Activated CD8-positive, alpha-beta memory T cell treated with anti-CD3 and anti-CD28 coated beads, Interleukin-2, amount 50 U/mL, for 1 hour (primary cell): ENCODE results near the gene APOC3.
"Not testable (repeated sequence)": the region's sequence is repeated elsewhere in the genome, so short reads cannot be mapped to it uniquely, and the experiment has no call there.

ENCODE experiments used
- DNase-seq: peaks from one replicate; pipeline ENCODE4 v3.0.0-alpha.2; 2020; ENCODE audit errors: extremely low read depth

Gene APOC3

GRCh38 chr11:116830184-116830912, 641 bp downstream of the APOC3 start:
- DNase-seq, result no peak

- no peak for DNase-seq
Observed at GRCh38 chr11:116831790-116832349, 2.2 kb downstream of the APOC3 start.

GRCh38 chr11:116832350-116833290, 2.9 kb downstream of the APOC3 start:
- DNase-seq, result no peak

DNA sequence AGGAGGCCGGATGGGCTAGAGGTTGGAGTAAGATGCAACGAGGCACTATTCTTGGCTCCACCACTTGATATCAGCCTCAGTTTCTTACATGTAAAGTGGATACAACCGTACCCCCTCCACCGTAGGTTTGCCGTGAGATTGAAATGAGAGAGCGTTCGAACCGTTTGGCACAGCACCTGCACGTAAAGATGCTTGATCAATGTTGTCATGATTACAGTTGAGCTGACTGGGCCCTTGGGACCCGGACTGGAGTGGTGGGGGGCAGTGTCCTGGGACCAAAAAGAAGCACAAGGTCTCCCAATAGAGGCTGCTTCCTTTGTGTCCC, 3.7 kb downstream of the APOC3 start:
- no peak for DNase-seq

DNA sequence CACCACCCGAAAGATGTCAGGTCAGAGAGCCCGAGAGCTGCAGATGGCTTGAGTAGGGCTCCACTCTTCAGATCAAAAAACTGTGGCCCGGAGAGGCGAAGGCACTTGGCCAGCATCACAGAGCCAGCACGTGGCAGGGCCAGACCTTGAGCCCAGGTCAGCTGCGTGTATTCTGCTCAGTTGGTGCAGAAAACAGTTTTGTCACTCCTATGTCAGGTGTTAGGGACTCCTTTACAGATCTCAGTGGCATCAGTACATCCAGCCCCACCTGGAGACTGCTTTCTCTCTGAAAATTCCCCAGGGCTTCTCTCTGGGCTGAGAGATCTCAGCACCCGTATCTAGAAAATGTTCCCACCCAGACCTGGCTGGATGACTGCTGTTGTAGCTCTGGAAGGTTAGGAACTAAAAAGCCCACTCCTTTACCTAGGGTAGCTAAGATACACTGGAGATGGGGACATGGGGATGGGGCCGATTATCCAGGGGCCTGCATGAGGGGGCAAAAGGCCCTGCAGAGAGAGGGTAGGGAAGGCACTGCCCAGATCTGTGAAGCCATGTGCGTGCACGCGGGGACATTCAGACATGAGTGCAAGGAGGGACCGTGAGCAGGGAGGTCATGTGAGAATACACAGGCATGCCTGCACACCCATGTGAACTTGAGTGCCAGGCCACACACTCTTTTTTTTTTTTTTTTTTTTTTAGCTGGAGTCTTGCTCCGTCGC, 4.3 kb downstream of the APOC3 start:
- no peak for DNase-seq

GRCh38 chr11:116834535-116835041, 4.9 kb downstream of the APOC3 start:
- not testable (repeated sequence) for DNase-seq

GRCh38 chr11:116835042-116835772, 5.5 kb downstream of the APOC3 start:
- DNase-seq, result no peak

GRCh38 chr11:116835791-116836631, 6.3 kb downstream of the APOC3 start:
- DNase-seq, result peak; percentile 57

DNA sequence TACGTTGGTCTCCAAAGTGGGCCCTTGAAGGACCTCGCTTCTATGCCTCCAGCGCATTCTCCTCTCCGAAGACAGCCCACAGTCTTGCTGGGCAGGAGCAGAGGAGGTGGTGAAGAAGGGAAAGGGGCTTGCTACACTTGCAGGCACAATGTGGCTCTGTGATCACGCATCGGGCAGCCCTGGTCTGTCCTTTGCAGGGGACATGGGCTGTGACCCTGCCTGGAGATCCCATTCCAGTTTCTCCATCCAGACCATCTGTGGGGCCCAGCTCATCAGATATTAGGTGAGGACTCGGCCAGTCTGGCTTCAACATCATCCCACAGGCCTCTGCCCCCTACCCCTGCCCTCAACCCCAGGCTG, 6.9 kb downstream of the APOC3 start:
- no peak for DNase-seq

DNA sequence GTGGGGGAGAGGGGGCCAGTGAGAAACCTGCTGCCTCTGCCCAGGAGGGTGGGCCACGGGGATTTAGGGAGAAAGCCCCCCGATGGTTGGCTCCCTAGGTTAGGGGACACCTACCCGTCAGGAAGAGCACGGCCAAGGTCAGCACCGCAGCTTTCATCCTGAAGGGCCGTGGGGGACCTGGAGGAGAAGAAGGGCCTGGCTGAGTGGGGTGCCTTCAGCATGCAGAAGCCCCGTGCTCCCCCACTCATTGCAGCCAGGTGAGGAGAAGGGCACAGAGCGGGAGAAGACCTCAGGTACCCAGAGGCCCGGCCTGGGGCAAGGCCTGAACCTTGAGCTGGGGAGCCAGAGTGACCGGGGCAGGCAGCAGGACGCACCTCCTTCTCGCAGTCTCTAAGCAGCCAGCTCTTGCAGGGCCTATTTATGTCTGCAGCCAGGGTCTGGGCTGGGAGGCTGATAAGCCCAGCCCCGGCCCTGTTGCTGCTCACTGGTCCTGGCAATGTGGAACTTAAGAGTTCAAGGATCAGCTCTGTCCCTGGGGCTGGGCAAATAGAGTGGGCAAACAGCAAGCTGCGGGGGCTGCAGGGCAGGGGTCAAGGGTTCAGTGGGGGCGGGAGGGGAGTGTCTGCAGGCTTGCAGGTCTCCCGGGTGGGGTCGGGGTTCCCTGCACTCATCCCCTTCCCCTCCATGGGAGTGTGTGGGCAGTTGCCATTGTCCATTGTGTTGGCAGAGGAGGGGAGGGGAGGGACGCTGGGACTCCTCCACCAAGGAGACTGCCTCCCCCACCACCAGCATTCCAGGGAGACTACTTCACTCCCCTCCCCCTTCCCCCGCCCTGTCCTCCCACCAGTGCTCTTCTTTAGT, 7.8 kb downstream of the APOC3 start, which contains the start of gene APOA1:
Gene APOA1 (minus strand): TSS at position 392 of the 861 bp plus-strand sequence. CDS start 235 bp downstream, at position 157.
- DNase-seq, result no peak

- DNase-seq, result no peak
Observed at GRCh38 chr11:116838321-116839084, 8.8 kb downstream of the APOC3 start.

GRCh38 chr11:116840224-116840745, 10.6 kb downstream of the APOC3 start:
- DNase-seq, result no peak

DNA sequence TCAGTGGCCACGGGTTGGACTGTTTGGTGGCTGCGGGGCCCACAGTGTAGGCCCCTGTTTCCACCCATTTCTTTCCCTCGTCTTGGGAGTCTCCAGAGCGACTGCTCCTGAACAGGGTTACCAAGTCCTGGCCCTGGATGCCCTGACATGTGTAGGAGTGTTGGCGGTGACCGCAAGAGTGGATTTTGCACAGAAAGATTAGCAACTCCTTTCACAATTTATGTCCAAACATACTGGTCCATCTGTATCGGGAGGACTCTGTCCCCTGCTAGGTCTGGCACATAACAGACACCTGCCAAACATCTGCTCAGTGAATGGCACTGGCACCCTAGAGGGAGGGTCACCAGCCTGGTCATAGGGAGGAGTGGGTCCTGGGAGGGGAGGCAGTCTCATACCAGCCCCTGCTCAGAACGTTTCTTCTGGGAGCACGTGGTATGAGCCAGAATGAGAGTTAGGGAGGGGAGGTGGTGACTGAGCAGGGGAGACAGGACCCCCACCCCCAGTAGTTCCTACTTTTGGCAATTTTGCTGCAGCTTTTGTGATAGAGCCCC, 11.1 kb downstream of the APOC3 start:
- no peak for DNase-seq

DNA sequence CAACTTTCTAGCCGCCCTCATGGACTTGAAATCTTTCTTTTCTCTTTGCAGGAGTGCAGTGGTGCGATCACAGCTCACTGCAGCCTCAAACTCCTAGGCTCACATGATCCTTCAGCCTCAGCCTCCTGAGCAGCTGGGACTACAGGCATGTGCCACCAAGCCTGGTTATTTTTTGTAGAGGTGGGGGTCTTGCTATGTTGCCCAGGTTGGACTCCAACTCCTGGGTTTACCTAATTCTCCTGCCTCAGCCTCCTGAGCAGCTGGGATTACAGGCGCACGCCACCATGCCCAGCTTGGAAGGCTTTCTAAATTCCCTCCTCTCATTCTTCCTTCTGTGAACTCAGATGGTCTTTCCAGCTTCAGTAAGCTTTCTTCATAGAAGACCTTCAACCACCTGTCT, 12.4 kb downstream of the APOC3 start:
- no peak for DNase-seq

GRCh38 chr11:116842909-116843308, 13.2 kb downstream of the APOC3 start:
- no peak for DNase-seq

DNA sequence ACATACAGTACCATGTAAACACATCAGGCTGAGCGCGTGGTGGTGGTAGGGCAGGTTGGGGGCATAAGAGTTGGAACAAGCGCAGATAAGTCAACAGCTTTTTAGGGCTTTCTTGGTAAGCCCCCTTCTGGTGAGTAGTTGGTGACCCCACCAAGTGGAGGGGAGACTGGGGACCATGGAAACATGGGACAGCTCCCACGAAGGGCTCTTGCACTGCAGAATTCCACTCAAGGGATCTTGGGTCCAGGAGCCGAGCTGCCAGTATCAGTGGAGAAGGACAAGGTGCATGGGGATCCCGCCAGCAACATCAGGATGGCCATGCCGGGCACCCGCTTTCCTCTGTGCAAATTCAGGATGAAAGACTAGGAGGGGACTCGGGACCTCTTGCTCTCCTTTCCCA, 14.0 kb downstream of the APOC3 start:
- no peak for DNase-seq

GRCh38 chr11:116844722-116845121, 15.0 kb downstream of the APOC3 start:
- no peak for DNase-seq

DNA sequence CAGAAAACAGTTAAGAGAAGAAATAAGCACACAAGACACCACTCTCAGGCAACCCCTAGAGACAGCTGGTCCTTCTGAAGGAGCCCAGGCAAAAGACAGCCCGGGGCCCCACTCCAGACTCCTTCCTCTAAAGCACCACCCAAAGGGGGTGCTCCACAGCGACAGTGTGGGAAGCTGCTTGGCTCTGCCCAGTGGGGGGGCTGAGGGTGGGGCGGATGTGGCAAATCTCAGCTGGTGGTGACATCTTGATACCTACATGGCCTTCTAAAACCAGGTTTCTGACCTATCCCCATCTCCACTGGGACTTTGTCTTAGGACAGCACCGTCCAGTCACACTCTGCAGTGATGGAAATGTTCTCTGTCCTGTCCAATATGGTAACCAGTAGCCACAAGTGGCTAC, 17.9 kb downstream of the APOC3 start:
- DNase-seq, result no peak
